ENCODE data around the gene MLLT3.

DNA sequence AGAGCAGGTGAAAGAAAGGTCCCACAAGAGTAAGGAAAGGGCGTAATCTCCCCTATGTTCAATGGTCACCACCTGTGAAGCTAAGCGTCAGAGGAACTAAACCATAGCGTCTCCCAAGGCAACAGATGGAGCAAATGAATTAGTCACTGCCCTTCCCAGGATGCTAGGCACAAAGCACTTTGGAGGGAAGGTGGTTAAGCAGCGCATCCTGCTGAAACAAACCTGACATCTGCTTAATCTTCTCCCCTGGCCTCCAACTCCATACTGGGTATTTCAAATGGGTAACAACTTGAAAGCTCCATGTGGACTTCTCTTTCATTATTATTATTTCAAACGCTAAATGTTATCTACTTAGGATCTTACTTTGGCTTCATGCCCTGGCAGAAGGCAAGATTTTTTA, 227.3 kb downstream of the MLLT3 start:
- TF ChIP-seq, protein P1, sequence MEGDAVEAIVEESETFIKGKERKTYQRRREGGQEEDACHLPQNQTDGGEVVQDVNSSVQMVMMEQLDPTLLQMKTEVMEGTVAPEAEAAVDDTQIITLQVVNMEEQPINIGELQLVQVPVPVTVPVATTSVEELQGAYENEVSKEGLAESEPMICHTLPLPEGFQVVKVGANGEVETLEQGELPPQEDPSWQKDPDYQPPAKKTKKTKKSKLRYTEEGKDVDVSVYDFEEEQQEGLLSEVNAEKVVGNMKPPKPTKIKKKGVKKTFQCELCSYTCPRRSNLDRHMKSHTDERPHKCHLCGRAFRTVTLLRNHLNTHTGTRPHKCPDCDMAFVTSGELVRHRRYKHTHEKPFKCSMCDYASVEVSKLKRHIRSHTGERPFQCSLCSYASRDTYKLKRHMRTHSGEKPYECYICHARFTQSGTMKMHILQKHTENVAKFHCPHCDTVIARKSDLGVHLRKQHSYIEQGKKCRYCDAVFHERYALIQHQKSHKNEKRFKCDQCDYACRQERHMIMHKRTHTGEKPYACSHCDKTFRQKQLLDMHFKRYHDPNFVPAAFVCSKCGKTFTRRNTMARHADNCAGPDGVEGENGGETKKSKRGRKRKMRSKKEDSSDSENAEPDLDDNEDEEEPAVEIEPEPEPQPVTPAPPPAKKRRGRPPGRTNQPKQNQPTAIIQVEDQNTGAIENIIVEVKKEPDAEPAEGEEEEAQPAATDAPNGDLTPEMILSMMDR (IDR thresholded peaks at IDR 0.05), result no peak
- TF ChIP-seq POLR2A (IDR thresholded peaks at IDR 0.05), result no peak

Measured in right lobe of liver (tissue), 4 donors.